MM.1S (cell line): Measurements from ENCODE around the gene UGGT2.

Source experiments
- DNase-seq: peaks from one replicate; pipeline ENCODE4 v3.0.0-alpha.2; 2015
- H2AFZ ChIP-seq: fragments of 300-600 bp; sonication (generic); 2 replicates; pipeline ENCODE4 v1.6.0; 2016; ENCODE audit warnings: antibody characterized with exemption, low read length
- H3F3A ChIP-seq: fragments of 300-600 bp; sonication (generic); 2 replicates; pipeline ENCODE4 v1.6.1; 2016; ENCODE audit warnings: mild to moderate bottlenecking, antibody characterized with exemption, low read length, moderate library complexity, mixed read lengths; ENCODE audit not compliant: insufficient read depth
- H3K27ac ChIP-seq: fragments of 300-600 bp; sonication (generic); 2 replicates; pipeline ENCODE4 v1.5.1; 2016; ENCODE audit warnings: mild to moderate bottlenecking, low read length
- H3K27me3 ChIP-seq: fragments of 300-600 bp; sonication (generic); replicated peaks from 2 replicates; pipeline ENCODE4 v1.6.0; 2016; ENCODE audit warnings: low read length; ENCODE audit not compliant: insufficient read depth
- H3K36me3 ChIP-seq: fragments of 300-600 bp; sonication (generic); replicated peaks from 2 replicates; pipeline ENCODE4 v1.6.1; 2016; ENCODE audit warnings: mild to moderate bottlenecking, low read length, mixed read lengths; ENCODE audit not compliant: insufficient read depth
- H3K4me1 ChIP-seq: fragments of 300-600 bp; sonication (generic); 2 replicates; pipeline ENCODE4 v1.6.1; 2016; ENCODE audit warnings: low read length, mixed read lengths
- H3K4me2 ChIP-seq: fragments of 300-600 bp; sonication (generic); 2 replicates; pipeline ENCODE4 v1.6.0; 2016; ENCODE audit warnings: low read depth, low read length
- H3K4me3 ChIP-seq: fragments of 300-600 bp; sonication (generic); 2 replicates; pipeline ENCODE4 v1.5.1; 2016; ENCODE audit warnings: low read length, mixed read lengths
- H3K79me2 ChIP-seq: fragments of 300-600 bp; sonication (generic); 2 replicates; pipeline ENCODE4 v1.6.1; 2016; ENCODE audit warnings: mixed run types, low read length, mixed read lengths
- H3K9ac ChIP-seq: fragments of 300-600 bp; sonication (generic); 2 replicates; pipeline ENCODE4 v1.6.1; 2016; ENCODE audit warnings: low read length, mixed read lengths
- H3K9me2 ChIP-seq: fragments of 300-600 bp; sonication (generic); replicated peaks from 2 replicates; pipeline ENCODE4 v1.6.1; 2016; ENCODE audit warnings: mild to moderate bottlenecking, low read length, mixed read lengths; ENCODE audit not compliant: insufficient read depth
- H3K9me3 ChIP-seq: fragments of 300-600 bp; sonication (generic); replicated peaks from 2 replicates; pipeline ENCODE4 v1.6.1; 2016; ENCODE audit warnings: mild to moderate bottlenecking, low read length, mixed read lengths; ENCODE audit not compliant: insufficient read depth
- H4K20me1 ChIP-seq: fragments of 300-600 bp; sonication (generic); 2 replicates; pipeline ENCODE4 v1.6.1; 2016; ENCODE audit warnings: mild to moderate bottlenecking, low read length, moderate library complexity, mixed read lengths; ENCODE audit not compliant: insufficient read depth
- CTCF ChIP-seq: fragments of 300-600 bp; sonication (generic); IDR thresholded peaks from 2 replicates; pipeline ENCODE4 v1.5.1; 2016; ENCODE audit warnings: antibody characterized with exemption, low read length, mixed read lengths
- EZH2 ChIP-seq: fragments of 300-600 bp; sonication (generic); optimal IDR thresholded peaks from 2 replicates; pipeline ENCODE3; 2017; ENCODE audit warnings: low read depth, mild to moderate bottlenecking, antibody characterized with exemption, low read length, mixed read lengths
- EZH2phosphoT487 ChIP-seq: fragments of 300-600 bp; sonication (generic); IDR thresholded peaks from 2 replicates; pipeline ENCODE4 v1.6.1; 2018; ENCODE audit warnings: antibody characterized with exemption, low read length

Gene UGGT2

GRCh38 chr13:95752677-95753076, 300.5 kb downstream of the UGGT2 start:
- H4K20me1 ChIP-seq, result no peaks in the 10 kb centered on the region
- H3K9me2 ChIP-seq, result no peaks in the 10 kb centered on the region
- no peak overlapping the region for H3K9ac ChIP-seq
- no peaks in the 10 kb centered on the region; the same call in 1 of the 2 replicates for H3K36me3 ChIP-seq
- no peak overlapping the region for H3K27ac ChIP-seq
- no peak overlapping the region for H3K4me3 ChIP-seq
- no peak for DNase-seq
- no peak overlapping the region for H3K4me2 ChIP-seq
- H3F3A ChIP-seq, result peaks cover 4% of the 10 kb centered on the region; the same call in 1 of the 2 replicates
- no peak for TF ChIP-seq CTCF
- no peak for TF ChIP-seq EZH2phosphoT487
- TF ChIP-seq EZH2, result no peak
- peaks cover 50% of the 10 kb centered on the region for H3K79me2 ChIP-seq
- H3K4me1 ChIP-seq, result peaks cover 14% of the 10 kb centered on the region
- no peaks in the 10 kb centered on the region for H3K27me3 ChIP-seq
- H2AFZ ChIP-seq, result no peak overlapping the region
- no peaks in the 10 kb centered on the region for H3K9me3 ChIP-seq
